Measurements from ENCODE around the gene MED12L. TPM values are rescaled to one million over a fixed set of nuclear protein-coding genes. Genes with fewer than 3 reads are reported as not detected.

The MED12L gene
- total RNA-seq, 4 donors from 2014 or later: 0.51 to 12.7 (median 3.1) TPM

DNA sequence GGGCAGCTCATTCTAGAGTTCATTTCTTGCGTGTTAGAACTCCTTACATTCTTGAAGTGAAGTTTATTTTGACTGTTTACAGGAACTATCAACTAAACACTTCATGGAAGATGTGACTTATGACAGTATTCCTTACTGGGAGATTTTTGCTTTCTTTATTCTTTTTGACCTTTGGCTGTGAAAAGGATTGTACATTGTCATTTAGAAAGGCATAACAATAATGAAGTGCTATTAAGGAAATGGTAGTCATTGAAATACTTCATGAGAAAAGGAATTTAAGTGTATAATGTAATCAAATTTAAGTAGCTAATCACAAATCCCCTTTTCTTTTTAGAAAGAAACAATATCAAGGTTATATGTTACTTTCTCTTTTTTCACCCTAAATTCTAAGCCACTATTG lies 181.6 kb downstream of the MED12L start:
- Histone ChIP-seq H3K27me3 (no peaks in the 10 kb centered on the region), H3K9me3 (no peaks in the 10 kb centered on the region), H3K27ac (no peak overlapping the region), H3K36me3 (no peaks in the 10 kb centered on the region), H3K4me3 (no peak overlapping the region), H3K4me1 (no peaks in the 10 kb centered on the region)
- no peak for DNase-seq
- intact Hi-C loops (cut with DNase I; ENCODE audit: low total_unique reads): no loop called here
- no peak for TF ChIP-seq POLR2A (IDR thresholded peaks at IDR 0.05)
- TF ChIP-seq, protein P1, sequence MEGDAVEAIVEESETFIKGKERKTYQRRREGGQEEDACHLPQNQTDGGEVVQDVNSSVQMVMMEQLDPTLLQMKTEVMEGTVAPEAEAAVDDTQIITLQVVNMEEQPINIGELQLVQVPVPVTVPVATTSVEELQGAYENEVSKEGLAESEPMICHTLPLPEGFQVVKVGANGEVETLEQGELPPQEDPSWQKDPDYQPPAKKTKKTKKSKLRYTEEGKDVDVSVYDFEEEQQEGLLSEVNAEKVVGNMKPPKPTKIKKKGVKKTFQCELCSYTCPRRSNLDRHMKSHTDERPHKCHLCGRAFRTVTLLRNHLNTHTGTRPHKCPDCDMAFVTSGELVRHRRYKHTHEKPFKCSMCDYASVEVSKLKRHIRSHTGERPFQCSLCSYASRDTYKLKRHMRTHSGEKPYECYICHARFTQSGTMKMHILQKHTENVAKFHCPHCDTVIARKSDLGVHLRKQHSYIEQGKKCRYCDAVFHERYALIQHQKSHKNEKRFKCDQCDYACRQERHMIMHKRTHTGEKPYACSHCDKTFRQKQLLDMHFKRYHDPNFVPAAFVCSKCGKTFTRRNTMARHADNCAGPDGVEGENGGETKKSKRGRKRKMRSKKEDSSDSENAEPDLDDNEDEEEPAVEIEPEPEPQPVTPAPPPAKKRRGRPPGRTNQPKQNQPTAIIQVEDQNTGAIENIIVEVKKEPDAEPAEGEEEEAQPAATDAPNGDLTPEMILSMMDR (IDR thresholded peaks at IDR 0.05): no peak

DNA sequence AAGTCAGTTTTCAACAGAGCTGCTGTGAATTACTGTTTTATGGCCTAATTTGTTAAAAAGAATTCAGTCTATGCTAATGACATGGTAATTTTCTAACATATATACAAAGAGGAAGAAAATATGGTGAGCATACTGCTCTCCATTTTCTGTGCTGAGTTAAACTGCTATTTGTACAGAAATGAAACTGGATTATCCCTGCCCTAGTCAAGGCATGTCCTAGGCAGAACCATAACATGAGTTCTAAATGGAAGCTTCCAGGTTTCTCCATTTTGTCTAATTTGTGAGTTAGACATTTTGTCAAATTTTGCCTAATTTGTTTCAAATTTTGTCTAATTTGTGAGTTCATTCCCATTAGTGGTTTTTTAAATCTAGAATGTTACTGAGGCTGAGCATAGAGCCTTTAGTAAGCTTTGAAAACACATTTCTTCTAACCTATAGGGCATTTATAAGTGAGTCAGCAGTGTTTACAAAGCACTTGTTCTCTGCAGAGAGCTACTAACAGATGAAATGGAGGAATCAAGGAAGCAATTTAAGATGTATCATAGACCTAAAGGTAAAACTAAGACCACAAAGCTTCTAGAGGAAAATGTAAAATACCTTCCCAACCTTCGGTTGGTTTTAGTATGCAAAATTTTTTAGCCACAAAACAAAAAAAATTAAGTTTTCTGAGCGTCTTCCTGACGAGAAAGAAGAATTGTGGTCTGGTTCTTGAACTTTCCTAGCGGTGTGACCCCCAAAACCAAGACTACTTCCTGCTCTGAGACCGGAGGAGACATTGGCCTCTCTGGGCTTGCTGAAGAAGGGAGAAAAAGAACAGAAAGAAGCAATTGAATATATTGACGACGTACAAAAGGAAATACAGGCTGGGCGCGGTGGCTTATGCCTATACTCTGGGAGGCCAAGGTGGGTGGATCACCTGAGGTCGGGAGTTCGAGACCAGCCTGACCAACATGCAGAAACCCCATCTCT lies 183.1 kb downstream of the MED12L start:
- H3K27ac ChIP-seq: no peak overlapping the region
- no peaks in the 10 kb centered on the region for H3K36me3 ChIP-seq
- no peak for DNase-seq
- no peaks in the 10 kb centered on the region for H3K9me3 ChIP-seq
- no peak overlapping the region for H3K4me3 ChIP-seq
- intact Hi-C loops (cut with DNase I; ENCODE audit: low total_unique reads): no loop called here
- no peaks in the 10 kb centered on the region for H3K27me3 ChIP-seq
- no peak for TF ChIP-seq POLR2A (IDR thresholded peaks at IDR 0.05)
- TF ChIP-seq, protein P1 (IDR thresholded peaks at IDR 0.05): no peak
- H3K4me1 ChIP-seq: no peaks in the 10 kb centered on the region

DNA sequence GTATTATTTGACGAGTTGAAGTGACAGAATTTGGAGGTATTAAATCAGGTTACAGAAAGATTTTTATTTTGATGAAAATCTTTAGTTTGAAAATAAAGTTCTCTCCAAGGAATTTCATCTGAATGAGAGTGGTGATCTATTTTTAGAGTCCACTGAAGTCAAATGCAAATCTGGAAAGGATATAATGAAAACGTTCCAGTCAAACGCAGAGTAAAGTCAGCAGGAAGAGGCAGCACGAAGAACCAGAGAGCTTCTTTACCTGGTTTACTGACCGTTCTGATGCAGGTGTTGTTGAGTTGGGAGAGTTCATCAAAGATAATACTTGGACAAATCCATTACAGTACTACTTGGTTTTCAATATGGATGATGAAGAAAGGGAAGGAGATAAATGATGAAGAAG lies 184.2 kb downstream of the MED12L start:
- no peaks in the 10 kb centered on the region for H3K36me3 ChIP-seq
- H3K4me1 ChIP-seq: no peaks in the 10 kb centered on the region
- no peaks in the 10 kb centered on the region for H3K27me3 ChIP-seq
- no peak for DNase-seq
- H3K27ac ChIP-seq: no peak overlapping the region
- TF ChIP-seq, protein P1 (IDR thresholded peaks at IDR 0.05): no peak
- TF ChIP-seq POLR2A (IDR thresholded peaks at IDR 0.05): no peak
- H3K4me3 ChIP-seq: no peak overlapping the region
- intact Hi-C loops (cut with DNase I; ENCODE audit: low total_unique reads): no loop called here
- H3K9me3 ChIP-seq: no peaks in the 10 kb centered on the region

DNA sequence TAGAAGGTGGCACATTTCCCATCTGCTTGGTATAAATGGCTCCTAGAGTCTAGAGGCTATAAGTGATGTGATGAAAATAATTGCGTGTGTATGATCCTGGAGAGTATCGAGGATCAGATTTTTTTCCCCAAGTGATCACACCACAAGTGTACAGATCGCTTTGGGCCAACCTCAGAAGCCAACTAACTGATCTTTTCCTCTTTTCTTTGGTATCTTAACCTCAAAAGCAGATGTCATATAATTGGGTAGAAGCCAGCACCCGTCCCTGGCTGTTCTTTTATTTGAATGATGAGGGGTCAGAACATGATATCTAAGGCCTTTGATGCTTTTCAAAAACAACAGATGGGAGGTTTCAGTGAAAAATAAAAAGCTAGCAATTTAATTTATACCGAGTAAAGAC lies 189.6 kb downstream of the MED12L start:
- intact Hi-C loops (cut with DNase I; ENCODE audit: low total_unique reads): no loop called here
- H3K36me3 ChIP-seq: no peaks in the 10 kb centered on the region
- DNase-seq: no peak
- H3K27me3 ChIP-seq: no peaks in the 10 kb centered on the region
- TF ChIP-seq, protein P1 (IDR thresholded peaks at IDR 0.05): no peak
- no peak for TF ChIP-seq POLR2A (IDR thresholded peaks at IDR 0.05)
- H3K27ac ChIP-seq: no peak overlapping the region
- H3K4me3 ChIP-seq: no peak overlapping the region
- no peaks in the 10 kb centered on the region for H3K4me1 ChIP-seq
- no peaks in the 10 kb centered on the region for H3K9me3 ChIP-seq

DNA sequence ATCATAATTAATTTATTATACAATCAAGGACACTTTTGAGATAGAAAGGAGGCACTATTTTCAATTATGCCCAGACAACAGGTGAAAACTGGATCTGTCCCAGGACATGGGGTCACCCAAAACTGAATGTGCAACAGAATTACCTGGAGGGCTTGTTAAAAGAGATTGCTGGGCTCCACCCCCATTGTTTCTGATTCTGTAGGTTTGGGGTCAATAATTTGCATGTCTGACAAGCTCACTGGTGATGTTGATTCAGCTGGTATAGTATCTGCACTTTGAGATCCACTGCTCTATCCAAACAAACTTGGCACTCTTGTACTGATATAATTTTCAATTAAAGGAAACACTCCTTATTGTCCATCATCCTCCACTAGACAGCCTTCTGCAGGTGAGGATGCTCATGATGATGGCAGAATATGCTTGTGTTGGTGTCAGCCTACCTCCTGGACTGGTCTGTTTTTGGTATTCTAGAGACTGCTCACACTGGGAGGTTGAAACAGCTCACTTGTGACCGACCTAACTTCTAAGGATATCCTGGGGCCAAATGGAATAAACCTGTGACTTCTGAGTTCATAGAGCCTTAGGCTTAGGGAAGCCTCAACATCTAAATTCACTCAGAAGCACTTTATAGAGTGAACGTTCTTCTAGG lies 190.7 kb downstream of the MED12L start:
- Histone ChIP-seq H3K36me3 (no peaks in the 10 kb centered on the region), H3K27ac (no peak overlapping the region), H3K9me3 (no peaks in the 10 kb centered on the region), H3K4me1 (no peaks in the 10 kb centered on the region), H3K27me3 (no peaks in the 10 kb centered on the region), H3K4me3 (no peak overlapping the region)
- intact Hi-C loops (cut with DNase I; ENCODE audit: low total_unique reads): no loop called here
- TF ChIP-seq POLR2A (IDR thresholded peaks at IDR 0.05): no peak
- TF ChIP-seq, protein P1 (IDR thresholded peaks at IDR 0.05): no peak
- no peak for DNase-seq
